Activated naive CD4-positive, alpha-beta T cell treated with anti-CD3 and anti-CD28 coated beads, Interleukin-2, amount 50 U/mL, for 72 hours (primary cell): ENCODE results near the gene SRM. TPM values are rescaled to one million over a fixed set of nuclear protein-coding genes. Genes with fewer than 3 reads are reported as not detected.
"Not testable (repeated sequence)": the region's sequence is repeated elsewhere in the genome, so short reads cannot be mapped to it uniquely, and the experiment has no call there.

Source experiments
- ATAC-seq, 2 donors: fragments of 150-1000 bp; cut with Tn5 transposase; 2 replicates each; pipeline ENCODE4 v1.10.0; 2021; ENCODE audit warnings: mild to moderate bottlenecking in 2 of 2, moderate library complexity in 2 of 2
- DNase-seq, 2 donors: peaks; one replicate each; pipeline ENCODE4 v3.0.0; 2021 to 2022; ENCODE audit warnings: low spot score in 2 of 2
- H3K27ac Mint-ChIP-seq, 2 donors: one replicate each; pipeline ENCODE4 v1.8.0; 2022; ENCODE audit warnings: mild to moderate bottlenecking in 2 of 2, mixed read lengths in 2 of 2
- H3K36me3 Mint-ChIP-seq, 2 donors: one replicate each; pipeline ENCODE4 v1.8.0; 2022; ENCODE audit warnings: mixed read lengths in 2 of 2
- H3K9me3 Mint-ChIP-seq, 2 donors: one replicate each; pipeline ENCODE4 v1.8.0; 2022; ENCODE audit warnings: mixed read lengths in 2 of 2
- total RNA-seq, 2 donors: library from RNA; stranded (reverse); gene quantifications; one replicate each; pipeline ENCODE4 v1.2.3, GENCODE V29; 2022

The SRM gene
- total RNA-seq, 2 donors from 2014 or later = 107 to 148 TPM

GRCh38 chr1:11039351-11040104, 20.3 kb downstream of the SRM start:
- ATAC-seq = no peak
- Mint-ChIP-seq H3K36me3 (no peaks in the 10 kb centered on the region), H3K9me3 (no peaks in the 10 kb centered on the region), H3K27ac (no peak overlapping the region)
- no peak for DNase-seq

GRCh38 chr1:11037740-11038182, 22.1 kb downstream of the SRM start:
- Mint-ChIP-seq H3K36me3 (no peaks in the 10 kb centered on the region), H3K27ac (no peak overlapping the region)

GRCh38 chr1:11037019-11037739, 22.6 kb downstream of the SRM start:
- DNase-seq, H3K27ac Mint-ChIP-seq, ATAC-seq, H3K36me3 Mint-ChIP-seq, H3K9me3 Mint-ChIP-seq: not testable (repeated sequence)

More at GRCh38 chr1:11037740-11038182, 22.1 kb downstream of the SRM start:
- peak; percentile 79 to 89 for DNase-seq
- no peaks in the 10 kb centered on the region for H3K9me3 Mint-ChIP-seq
- peak; percentile 90 to 98 for ATAC-seq

GRCh38 chr1:11031624-11032262, 28.1 kb downstream of the SRM start:
- DNase-seq (no peak), ATAC-seq (peak in 1 of 2 donors; percentile 12)
- Mint-ChIP-seq H3K9me3 (no peaks in the 10 kb centered on the region), H3K27ac (peak overlapping the region in 1 of 2 donors; percentile 55), H3K36me3 (peaks cover 0 to 5% of the 10 kb centered on the region in 2 donors)

- no peak for DNase-seq
- H3K9me3 Mint-ChIP-seq = no peaks in the 10 kb centered on the region
- H3K27ac Mint-ChIP-seq = peak overlapping the region; percentile 7 to 44
- no peak for ATAC-seq
- H3K36me3 Mint-ChIP-seq = peaks cover 0 to 5% of the 10 kb centered on the region in 2 donors
These were observed 29.0 kb downstream of the SRM start for GRCh38 chr1:11030865-11031264.

GRCh38 chr1:11028018-11028417, 31.8 kb downstream of the SRM start:
- peaks cover 0 to 22% of the 10 kb centered on the region in 2 donors for H3K36me3 Mint-ChIP-seq
- H3K9me3 Mint-ChIP-seq = no peaks in the 10 kb centered on the region
- ATAC-seq = no peak
- peak overlapping the region in 1 of 2 donors; percentile 86 for H3K27ac Mint-ChIP-seq
- peak in 1 of 2 donors; percentile 20 for DNase-seq

- H3K27ac Mint-ChIP-seq = peak overlapping the region; percentile 74 to 86
- ATAC-seq = no peak
- no peaks in the 10 kb centered on the region for H3K9me3 Mint-ChIP-seq
- H3K36me3 Mint-ChIP-seq = peaks cover 0 to 23% of the 10 kb centered on the region in 2 donors
- DNase-seq = peak in 1 of 2 donors; percentile 11
These were observed 32.5 kb downstream of the SRM start for GRCh38 chr1:11027316-11027715.

GRCh38 chr1:11026903-11027302, 32.9 kb downstream of the SRM start:
- peak overlapping the region; percentile 48 to 74 for H3K27ac Mint-ChIP-seq
- ATAC-seq (no peak), DNase-seq (no peak)
- no peaks in the 10 kb centered on the region for H3K9me3 Mint-ChIP-seq
- peaks cover 0 to 27% of the 10 kb centered on the region in 2 donors for H3K36me3 Mint-ChIP-seq

- DNase-seq = no peak
- H3K36me3 Mint-ChIP-seq = peaks cover 0 to 30% of the 10 kb centered on the region in 2 donors
- ATAC-seq = no peak
- H3K9me3 Mint-ChIP-seq = no peaks in the 10 kb centered on the region
- peak overlapping the region in 1 of 2 donors; percentile 74 for H3K27ac Mint-ChIP-seq
These were observed 33.8 kb downstream of the SRM start for GRCh38 chr1:11026052-11026451.

GRCh38 chr1:11025618-11026017, 34.2 kb downstream of the SRM start:
- Mint-ChIP-seq H3K27ac (peak overlapping the region; percentile 33 to 74), H3K36me3 (peaks cover 0 to 30% of the 10 kb centered on the region in 2 donors), H3K9me3 (no peaks in the 10 kb centered on the region)
- ATAC-seq (no peak), DNase-seq (no peak)

GRCh38 chr1:11024874-11025203, 35.0 kb downstream of the SRM start:
- H3K27ac Mint-ChIP-seq = peak overlapping the region in 1 of 2 donors; percentile 34
- peaks cover 0 to 30% of the 10 kb centered on the region in 2 donors for H3K36me3 Mint-ChIP-seq
- DNase-seq (no peak), ATAC-seq (no peak)
- no peaks in the 10 kb centered on the region for H3K9me3 Mint-ChIP-seq

GRCh38 chr1:11024154-11024873, 35.5 kb downstream of the SRM start:
- H3K36me3 Mint-ChIP-seq = peaks cover 0 to 30% of the 10 kb centered on the region in 2 donors
- ATAC-seq (no peak), DNase-seq (no peak)
- peak overlapping the region; percentile 34 to 41 for H3K27ac Mint-ChIP-seq
- H3K9me3 Mint-ChIP-seq = no peaks in the 10 kb centered on the region

- no peak overlapping the region for H3K27ac Mint-ChIP-seq
- H3K9me3 Mint-ChIP-seq = no peaks in the 10 kb centered on the region
- peaks cover 5 to 36% of the 10 kb centered on the region in 2 donors for H3K36me3 Mint-ChIP-seq
These were observed 36.6 kb downstream of the SRM start for GRCh38 chr1:11023201-11023600.

GRCh38 chr1:11019971-11020370, 39.8 kb downstream of the SRM start:
- Mint-ChIP-seq H3K36me3 (peaks cover 5 to 42% of the 10 kb centered on the region in 2 donors), H3K27ac (no peak overlapping the region), H3K9me3 (no peaks in the 10 kb centered on the region)
- DNase-seq = no peak
- no peak for ATAC-seq

More at GRCh38 chr1:11023201-11023600, 36.6 kb downstream of the SRM start:
- DNase-seq = no peak
- no peak for ATAC-seq

- not testable (repeated sequence) for H3K27ac Mint-ChIP-seq, DNase-seq, ATAC-seq, H3K9me3 Mint-ChIP-seq
- peaks cover 10 to 45% of the 10 kb centered on the region in 2 donors for H3K36me3 Mint-ChIP-seq
These were observed 40.5 kb downstream of the SRM start for GRCh38 chr1:11019358-11019757.

- H3K9me3 Mint-ChIP-seq = no peaks in the 10 kb centered on the region
- DNase-seq = no peak
- H3K27ac Mint-ChIP-seq = peak overlapping the region; percentile 97 to 98
- peak; percentile 16 to 24 for ATAC-seq
- peaks cover 19 to 30% of the 10 kb centered on the region in 2 donors for H3K36me3 Mint-ChIP-seq
These were observed 46.7 kb downstream of the SRM start for GRCh38 chr1:11013160-11013531.
